Measurements from ENCODE around the gene FAM171A1. TPM values are rescaled to one million over a fixed set of nuclear protein-coding genes. Genes with fewer than 3 reads are reported as not detected.

The FAM171A1 gene
- total RNA-seq, 4 donors from 2014 or later, result 7.4 to 40.4 (median 21.6) TPM

DNA sequence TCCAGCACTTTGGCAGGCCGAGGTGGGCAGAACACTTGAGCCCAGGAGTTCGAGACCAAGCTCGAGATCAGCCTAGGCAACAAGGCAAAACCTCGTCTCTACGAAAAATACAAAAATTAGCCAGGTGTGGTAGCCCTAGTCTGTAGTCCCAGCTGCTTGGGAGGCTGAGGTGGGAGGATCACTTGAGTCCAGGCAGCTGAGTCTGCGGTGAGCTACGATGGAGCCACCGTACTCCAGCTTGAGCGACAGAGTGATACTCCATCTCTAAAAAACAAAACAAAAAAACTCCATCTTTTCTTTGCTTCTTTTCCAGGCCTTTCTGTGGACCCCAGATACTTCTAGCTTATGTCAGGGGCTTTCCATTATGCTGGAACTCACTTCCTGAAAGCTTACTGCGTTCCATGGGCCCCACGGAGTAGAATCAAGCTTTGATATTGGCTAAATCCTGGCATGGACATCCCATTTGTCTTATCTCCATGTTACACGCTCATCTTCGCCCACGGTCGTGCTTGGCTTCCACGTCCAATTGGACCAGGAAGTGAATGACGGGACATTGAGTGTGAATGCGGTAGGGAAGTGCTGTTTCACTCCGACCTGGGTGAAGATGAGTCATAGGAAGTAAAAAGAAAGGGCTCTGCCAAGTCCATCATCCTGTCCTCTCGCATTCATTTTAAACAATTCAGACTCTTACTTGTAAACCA lies 45.7 kb downstream of the FAM171A1 start:
- Histone ChIP-seq H3K9me3 (no peaks in the 10 kb centered on the region), H3K36me3 (no peaks in the 10 kb centered on the region), H3K4me1 (peaks cover 3 to 8% of the 10 kb centered on the region in 2 donors), H3K27me3 (no peaks in the 10 kb centered on the region), H3K4me3 (no peak overlapping the region), H3K27ac (peak overlapping the region; percentile 39 to 66)
- peak; percentile 20 to 33 for DNase-seq
- intact Hi-C loops (cut with DNase I; ENCODE audit: low total_unique reads), result no loop called here
- TF ChIP-seq, protein P1, sequence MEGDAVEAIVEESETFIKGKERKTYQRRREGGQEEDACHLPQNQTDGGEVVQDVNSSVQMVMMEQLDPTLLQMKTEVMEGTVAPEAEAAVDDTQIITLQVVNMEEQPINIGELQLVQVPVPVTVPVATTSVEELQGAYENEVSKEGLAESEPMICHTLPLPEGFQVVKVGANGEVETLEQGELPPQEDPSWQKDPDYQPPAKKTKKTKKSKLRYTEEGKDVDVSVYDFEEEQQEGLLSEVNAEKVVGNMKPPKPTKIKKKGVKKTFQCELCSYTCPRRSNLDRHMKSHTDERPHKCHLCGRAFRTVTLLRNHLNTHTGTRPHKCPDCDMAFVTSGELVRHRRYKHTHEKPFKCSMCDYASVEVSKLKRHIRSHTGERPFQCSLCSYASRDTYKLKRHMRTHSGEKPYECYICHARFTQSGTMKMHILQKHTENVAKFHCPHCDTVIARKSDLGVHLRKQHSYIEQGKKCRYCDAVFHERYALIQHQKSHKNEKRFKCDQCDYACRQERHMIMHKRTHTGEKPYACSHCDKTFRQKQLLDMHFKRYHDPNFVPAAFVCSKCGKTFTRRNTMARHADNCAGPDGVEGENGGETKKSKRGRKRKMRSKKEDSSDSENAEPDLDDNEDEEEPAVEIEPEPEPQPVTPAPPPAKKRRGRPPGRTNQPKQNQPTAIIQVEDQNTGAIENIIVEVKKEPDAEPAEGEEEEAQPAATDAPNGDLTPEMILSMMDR (IDR thresholded peaks at IDR 0.05), result no peak
- no peak for TF ChIP-seq POLR2A (IDR thresholded peaks at IDR 0.05)

- Histone ChIP-seq H3K4me1 (peaks cover 3 to 9% of the 10 kb centered on the region in 2 donors), H3K27me3 (no peaks in the 10 kb centered on the region), H3K4me3 (no peak overlapping the region), H3K36me3 (no peaks in the 10 kb centered on the region), H3K27ac (no peak overlapping the region), H3K9me3 (no peaks in the 10 kb centered on the region)
- intact Hi-C loops (cut with DNase I; ENCODE audit: low total_unique reads), result no loop called here
- DNase-seq, result no peak
- TF ChIP-seq POLR2A (IDR thresholded peaks at IDR 0.05), result no peak
- TF ChIP-seq, protein P1 (IDR thresholded peaks at IDR 0.05), result no peak
Observed at GRCh38 chr10:15324611-15325010, 46.5 kb downstream of the FAM171A1 start.

- Histone ChIP-seq H3K36me3 (no peaks in the 10 kb centered on the region), H3K27me3 (no peaks in the 10 kb centered on the region), H3K4me1 (peaks cover 3 to 9% of the 10 kb centered on the region in 2 donors), H3K9me3 (no peaks in the 10 kb centered on the region), H3K4me3 (no peak overlapping the region), H3K27ac (no peak overlapping the region)
- no peak for DNase-seq
- TF ChIP-seq, protein P1 (IDR thresholded peaks at IDR 0.05), result no peak
- TF ChIP-seq POLR2A (IDR thresholded peaks at IDR 0.05), result no peak
- intact Hi-C loops (cut with DNase I; ENCODE audit: low total_unique reads), result no loop called here
Observed at GRCh38 chr10:15324113-15324512, 47.0 kb downstream of the FAM171A1 start.

DNA sequence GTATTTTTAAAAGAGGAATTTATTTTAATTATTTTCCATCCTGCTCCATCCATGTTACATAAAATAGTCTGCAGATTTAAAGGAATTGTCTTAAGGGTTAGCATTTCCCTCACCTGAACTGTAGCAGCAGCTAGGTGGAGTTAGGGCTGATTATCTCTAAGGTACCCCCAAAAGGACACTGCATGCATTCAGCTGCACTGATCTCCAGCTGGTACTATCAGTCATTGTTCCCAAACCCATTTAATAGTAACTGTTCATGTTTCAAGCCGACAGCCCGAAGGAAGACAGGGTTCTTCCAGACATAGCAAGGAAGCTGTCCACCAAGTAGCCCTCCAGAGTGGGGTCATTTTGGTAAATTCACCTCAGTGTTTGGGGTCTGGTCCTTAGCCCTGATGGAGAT lies 48.7 kb downstream of the FAM171A1 start:
- Histone ChIP-seq H3K9me3 (no peaks in the 10 kb centered on the region), H3K4me1 (peaks cover 3 to 9% of the 10 kb centered on the region in 2 donors), H3K27me3 (no peaks in the 10 kb centered on the region), H3K4me3 (no peak overlapping the region), H3K36me3 (no peaks in the 10 kb centered on the region), H3K27ac (peak overlapping the region; percentile 23 to 56)
- intact Hi-C loops (cut with DNase I; ENCODE audit: low total_unique reads), result no loop called here
- TF ChIP-seq, protein P1 (IDR thresholded peaks at IDR 0.05), result no peak
- no peak for TF ChIP-seq POLR2A (IDR thresholded peaks at IDR 0.05)
- no peak for DNase-seq

GRCh38 chr10:15321431-15322341 lies 49.4 kb downstream of the FAM171A1 start:
- no peak for DNase-seq
- TF ChIP-seq, protein P1 (IDR thresholded peaks at IDR 0.05), result no peak
- intact Hi-C loops (cut with DNase I; ENCODE audit: low total_unique reads), result no loop called here
- no peak overlapping the region for H3K4me3 ChIP-seq
- no peaks in the 10 kb centered on the region for H3K27me3 ChIP-seq
- no peaks in the 10 kb centered on the region for H3K9me3 ChIP-seq
- no peaks in the 10 kb centered on the region for H3K36me3 ChIP-seq
- H3K4me1 ChIP-seq, result peaks cover 3 to 9% of the 10 kb centered on the region in 2 donors
- H3K27ac ChIP-seq, result peak overlapping the region; percentile 56

Data from uterus (tissue), 4 donors.